ENCODE measurements around the gene DMXL1.

Gene DMXL1

GRCh38 chr5:119076080-119076479, 5.2 kb downstream of the DMXL1 start:
- no peak overlapping the region for H3K4me3 ChIP-seq (ENCODE audit: low read depth, low read length)
- no peak for TF ChIP-seq CTCF (IDR thresholded peaks at IDR 0.05; ENCODE audit: low read depth, low read length, missing control alignments)
- DNase-seq (ENCODE audit: low read depth), result no peak

GRCh38 chr5:119077444-119077843, 6.6 kb downstream of the DMXL1 start:
- TF ChIP-seq CTCF (IDR thresholded peaks at IDR 0.05; ENCODE audit: low read depth, low read length, missing control alignments), result no peak
- no peak overlapping the region for H3K4me3 ChIP-seq (ENCODE audit: low read depth, low read length)
- no peak for DNase-seq (ENCODE audit: low read depth)

- TF ChIP-seq CTCF (IDR thresholded peaks at IDR 0.05; ENCODE audit: low read depth, low read length, missing control alignments), result no peak
- H3K4me3 ChIP-seq (ENCODE audit: low read depth, low read length), result no peak overlapping the region
- DNase-seq (ENCODE audit: low read depth), result no peak
Measured at GRCh38 chr5:119078071-119078846, 7.4 kb downstream of the DMXL1 start.

GRCh38 chr5:119078861-119079260, 8.0 kb downstream of the DMXL1 start:
- H3K4me3 ChIP-seq (ENCODE audit: low read depth, low read length), result no peak overlapping the region
- no peak for TF ChIP-seq CTCF (IDR thresholded peaks at IDR 0.05; ENCODE audit: low read depth, low read length, missing control alignments)
- DNase-seq (ENCODE audit: low read depth), result no peak

GRCh38 chr5:119079318-119079921, 8.5 kb downstream of the DMXL1 start:
- H3K4me3 ChIP-seq (ENCODE audit: low read depth, low read length), result no peak overlapping the region
- TF ChIP-seq CTCF (IDR thresholded peaks at IDR 0.05; ENCODE audit: low read depth, low read length, missing control alignments), result no peak
- no peak for DNase-seq (ENCODE audit: low read depth)

- DNase-seq (ENCODE audit: low read depth), result no peak
- no peak for TF ChIP-seq CTCF (IDR thresholded peaks at IDR 0.05; ENCODE audit: low read depth, low read length, missing control alignments)
- H3K4me3 ChIP-seq (ENCODE audit: low read depth, low read length), result no peak overlapping the region
Measured at GRCh38 chr5:119080936-119081335, 10.0 kb downstream of the DMXL1 start.

GRCh38 chr5:119082691-119083090, 11.8 kb downstream of the DMXL1 start:
- H3K4me3 ChIP-seq (ENCODE audit: low read depth, low read length), result no peak overlapping the region
- DNase-seq (ENCODE audit: low read depth), result no peak
- no peak for TF ChIP-seq CTCF (IDR thresholded peaks at IDR 0.05; ENCODE audit: low read depth, low read length, missing control alignments)
